DND-41 (cell line): ENCODE measurements around the gene SLC10A2.

ENCODE experiments used
- ATAC-seq: fragments of 200-7000 bp; cut with Tn5 transposase; 3 replicates; pipeline ENCODE4 v1.9.1; 2021; ENCODE audit warnings: low read depth; ENCODE audit not compliant: insufficient read depth
- DNase-seq: peaks from one replicate; pipeline ENCODE4 v3.0.0-alpha.2; 2020
- H2AFZ ChIP-seq: 2 replicates; pipeline ENCODE4 v1.6.0; 2012; ENCODE audit warnings: low read depth, low read length
- H3K27ac ChIP-seq: 2 replicates; pipeline ENCODE4 v1.5.1; 2012; ENCODE audit warnings: low read length, inconsistent platforms
- H3K27me3 ChIP-seq: fragments of 200-600 bp; sonication (generic); 2 replicates; pipeline ENCODE4 v1.6.0; 2012; ENCODE audit warnings: low read length, mild to moderate bottlenecking, inconsistent platforms; ENCODE audit not compliant: insufficient read depth, poor library complexity
- H3K36me3 ChIP-seq: 2 replicates; pipeline ENCODE4 v1.5.1; 2012; ENCODE audit warnings: low read length, inconsistent platforms; ENCODE audit not compliant: insufficient read depth
- H3K4me1 ChIP-seq: 2 replicates; pipeline ENCODE4 v1.5.1; 2012; ENCODE audit warnings: mild to moderate bottlenecking, low read length; ENCODE audit not compliant: insufficient read depth
- H3K4me2 ChIP-seq: 2 replicates; pipeline ENCODE4 v1.6.0; 2012; ENCODE audit warnings: mild to moderate bottlenecking, moderate library complexity, low read length, inconsistent platforms; ENCODE audit not compliant: insufficient read depth
- H3K4me3 ChIP-seq, 2 experiments: fragments of 200-600 bp in 1 of 2; shearing (Covaris generic) in 1 of 2; 2 replicates each; pipeline ENCODE4 v1.5.1; 2012 to 2016; ENCODE audit warnings: inconsistent platforms in 2 of 2, low read length in 2 of 2, mild to moderate bottlenecking in 2 of 2, low read depth in 1 of 2, moderate library complexity in 1 of 2
- H3K79me2 ChIP-seq: 2 replicates; pipeline ENCODE4 v1.6.0; 2012; ENCODE audit warnings: low read length, inconsistent platforms; ENCODE audit not compliant: insufficient read depth
- H3K9ac ChIP-seq: 2 replicates; pipeline ENCODE4 v1.6.0; 2012; ENCODE audit warnings: low read depth, mild to moderate bottlenecking, inconsistent platforms, low read length, moderate library complexity
- H3K9me3 ChIP-seq: 2 replicates; pipeline ENCODE4 v1.5.1; 2012; ENCODE audit warnings: low read length, moderate library complexity, mild to moderate bottlenecking, inconsistent platforms; ENCODE audit not compliant: insufficient read depth, severe bottlenecking
- H4K20me1 ChIP-seq: 2 replicates; pipeline ENCODE4 v1.6.0; 2012; ENCODE audit warnings: low read length; ENCODE audit not compliant: insufficient read depth
- EZH2 ChIP-seq: IDR thresholded peaks from 3 replicates; pipeline ENCODE4 v1.6.1; 2012; ENCODE audit warnings: borderline replicate concordance, low read depth, mild to moderate bottlenecking, moderate library complexity, low read length, inconsistent platforms; ENCODE audit not compliant: severe bottlenecking
- TF ChIP-seq, protein P1 (sequence below): IDR thresholded peaks from 2 replicates; pipeline ENCODE4 v1.5.1; 2012; ENCODE audit warnings: borderline replicate concordance, low read length, moderate library complexity, mild to moderate bottlenecking; ENCODE audit not compliant: poor library complexity, severe bottlenecking; ENCODE audit errors: extremely low read depth

Gene SLC10A2

DNA sequence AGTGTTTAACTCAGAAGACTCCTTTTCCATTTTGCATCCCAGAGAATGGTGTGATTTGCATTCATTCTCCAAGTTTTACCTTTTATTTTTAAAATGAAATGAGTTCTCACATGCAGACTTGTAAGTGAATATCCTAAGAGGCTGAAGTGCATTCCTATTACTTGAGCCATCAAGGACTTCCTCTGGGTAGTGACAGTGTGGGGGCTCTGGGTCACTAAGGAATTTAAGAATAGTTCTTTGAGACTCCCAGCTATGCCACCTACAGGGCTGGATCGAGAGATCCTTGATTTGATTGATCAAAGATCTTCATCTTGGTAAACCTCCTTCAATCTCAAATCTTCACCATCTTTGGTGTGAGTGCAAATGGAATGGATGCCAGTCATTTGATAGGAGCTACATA lies 36.3 kb upstream of the SLC10A2 start:
- Histone ChIP-seq H3K4me2 (no peak overlapping the region), H2AFZ (no peak overlapping the region), H3K27me3 (no peaks in the 10 kb centered on the region), H3K9ac (no peak overlapping the region), H3K27ac (no peak overlapping the region), H3K4me1 (no peaks in the 10 kb centered on the region), H4K20me1 (no peaks in the 10 kb centered on the region), H3K79me2 (no peaks in the 10 kb centered on the region), H3K4me3 (no peak overlapping the region), H3K9me3 (no peaks in the 10 kb centered on the region), H3K36me3 (no peaks in the 10 kb centered on the region)
- ATAC-seq (no peak), DNase-seq (no peak)
- TF ChIP-seq EZH2: no peak
- TF ChIP-seq, protein P1, sequence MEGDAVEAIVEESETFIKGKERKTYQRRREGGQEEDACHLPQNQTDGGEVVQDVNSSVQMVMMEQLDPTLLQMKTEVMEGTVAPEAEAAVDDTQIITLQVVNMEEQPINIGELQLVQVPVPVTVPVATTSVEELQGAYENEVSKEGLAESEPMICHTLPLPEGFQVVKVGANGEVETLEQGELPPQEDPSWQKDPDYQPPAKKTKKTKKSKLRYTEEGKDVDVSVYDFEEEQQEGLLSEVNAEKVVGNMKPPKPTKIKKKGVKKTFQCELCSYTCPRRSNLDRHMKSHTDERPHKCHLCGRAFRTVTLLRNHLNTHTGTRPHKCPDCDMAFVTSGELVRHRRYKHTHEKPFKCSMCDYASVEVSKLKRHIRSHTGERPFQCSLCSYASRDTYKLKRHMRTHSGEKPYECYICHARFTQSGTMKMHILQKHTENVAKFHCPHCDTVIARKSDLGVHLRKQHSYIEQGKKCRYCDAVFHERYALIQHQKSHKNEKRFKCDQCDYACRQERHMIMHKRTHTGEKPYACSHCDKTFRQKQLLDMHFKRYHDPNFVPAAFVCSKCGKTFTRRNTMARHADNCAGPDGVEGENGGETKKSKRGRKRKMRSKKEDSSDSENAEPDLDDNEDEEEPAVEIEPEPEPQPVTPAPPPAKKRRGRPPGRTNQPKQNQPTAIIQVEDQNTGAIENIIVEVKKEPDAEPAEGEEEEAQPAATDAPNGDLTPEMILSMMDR: no peak

DNA sequence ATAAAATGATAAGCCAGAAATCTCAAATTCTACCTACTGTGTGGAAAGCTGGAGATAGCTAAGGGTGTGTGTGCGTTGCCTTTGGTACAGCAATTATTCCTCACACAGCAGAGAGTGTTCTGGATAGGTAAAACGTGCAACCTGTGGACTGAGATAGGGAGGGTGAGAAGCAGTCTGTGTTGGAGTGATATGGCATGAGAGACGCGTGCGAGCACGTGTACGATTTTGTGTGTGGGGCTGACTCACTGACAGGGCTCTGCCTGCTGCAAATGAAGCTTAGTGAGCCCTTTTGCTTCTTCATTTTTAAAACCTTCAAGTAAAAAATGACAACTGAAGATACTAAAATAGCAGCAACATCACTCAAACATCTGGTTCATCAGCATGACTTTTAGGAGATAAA lies 35.7 kb upstream of the SLC10A2 start:
- no peaks in the 10 kb centered on the region for H3K79me2 ChIP-seq
- H4K20me1 ChIP-seq: no peaks in the 10 kb centered on the region
- DNase-seq: no peak
- no peak overlapping the region for H3K27ac ChIP-seq
- no peak for TF ChIP-seq EZH2
- TF ChIP-seq, protein P1: no peak
- ATAC-seq: no peak
- H3K4me1 ChIP-seq: no peaks in the 10 kb centered on the region
- no peak overlapping the region for H3K4me3 ChIP-seq
- no peaks in the 10 kb centered on the region for H3K36me3 ChIP-seq
- H2AFZ ChIP-seq: no peak overlapping the region
- no peak overlapping the region for H3K4me2 ChIP-seq
- H3K9me3 ChIP-seq: no peaks in the 10 kb centered on the region
- H3K27me3 ChIP-seq: no peaks in the 10 kb centered on the region
- H3K9ac ChIP-seq: no peak overlapping the region

DNA sequence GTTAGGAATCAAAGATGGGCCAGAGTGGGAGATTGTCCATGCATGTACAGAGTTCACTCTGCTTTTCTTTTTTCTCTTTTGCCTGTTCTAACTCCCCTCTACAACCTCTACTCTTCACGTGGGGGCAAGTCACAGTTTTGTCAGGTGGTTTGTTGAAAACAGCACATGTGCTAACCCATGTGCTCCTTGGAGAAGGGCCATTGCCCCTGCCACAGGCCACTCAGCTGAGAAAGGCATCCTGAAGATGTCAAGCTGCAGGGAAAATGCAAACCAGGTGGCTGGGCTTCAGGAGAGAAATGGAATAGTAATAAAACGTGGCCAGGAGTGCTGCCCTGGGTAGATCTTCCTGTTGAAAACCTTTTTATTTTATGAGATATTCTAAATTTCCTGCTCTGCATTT lies 35.3 kb upstream of the SLC10A2 start:
- H4K20me1 ChIP-seq: no peaks in the 10 kb centered on the region
- no peaks in the 10 kb centered on the region for H3K27me3 ChIP-seq
- ATAC-seq: no peak
- H3K9ac ChIP-seq: no peak overlapping the region
- no peak for DNase-seq
- no peaks in the 10 kb centered on the region for H3K79me2 ChIP-seq
- TF ChIP-seq, protein P1: no peak
- no peak for TF ChIP-seq EZH2
- no peak overlapping the region for H2AFZ ChIP-seq
- no peak overlapping the region for H3K4me2 ChIP-seq
- no peaks in the 10 kb centered on the region for H3K36me3 ChIP-seq
- no peak overlapping the region for H3K4me3 ChIP-seq
- H3K27ac ChIP-seq: no peak overlapping the region
- H3K9me3 ChIP-seq: no peaks in the 10 kb centered on the region
- H3K4me1 ChIP-seq: no peaks in the 10 kb centered on the region

DNA sequence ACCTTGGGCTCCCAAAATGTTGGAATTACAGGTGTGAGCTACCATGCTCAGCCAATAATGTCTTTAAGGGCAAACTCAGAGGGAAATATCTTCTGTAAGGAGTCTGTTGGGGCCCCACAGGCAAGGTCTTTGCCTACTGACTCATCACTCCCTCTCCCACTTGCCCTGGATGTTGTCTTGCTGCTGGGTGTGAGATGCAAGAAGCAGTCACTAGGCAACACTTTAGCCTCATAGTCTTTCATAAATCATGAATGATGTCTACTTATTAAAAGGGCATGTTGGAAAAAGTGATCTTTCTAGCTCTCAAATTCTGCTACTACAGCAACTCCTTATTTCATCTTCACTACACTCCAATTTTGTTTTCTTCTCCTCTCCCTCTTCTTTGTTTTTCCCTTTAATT lies 34.6 kb upstream of the SLC10A2 start:
- H3K9ac ChIP-seq: no peak overlapping the region
- H3K79me2 ChIP-seq: no peaks in the 10 kb centered on the region
- no peak for TF ChIP-seq EZH2
- TF ChIP-seq, protein P1: no peak
- DNase-seq (no peak), ATAC-seq (no peak)
- H2AFZ ChIP-seq: no peak overlapping the region
- no peak overlapping the region for H3K4me3 ChIP-seq
- no peaks in the 10 kb centered on the region for H4K20me1 ChIP-seq
- no peak overlapping the region for H3K4me2 ChIP-seq
- no peaks in the 10 kb centered on the region for H3K9me3 ChIP-seq
- no peaks in the 10 kb centered on the region for H3K36me3 ChIP-seq
- no peaks in the 10 kb centered on the region for H3K27me3 ChIP-seq
- H3K27ac ChIP-seq: no peak overlapping the region
- no peaks in the 10 kb centered on the region for H3K4me1 ChIP-seq
